Choroid plexus epithelial cell (primary cell): ENCODE results near the gene GALC.
A peak's percentile ranks its signal among the peaks of the same experiment; 100 is the strongest.

Source experiments
- DNase-seq: peaks from one replicate; pipeline ENCODE4 v3.0.0-alpha.2; 2010; ENCODE audit warnings: low read depth
- H3K4me3 ChIP-seq: 2 replicates; pipeline ENCODE4 v1.5.1; 2011; ENCODE audit warnings: low read depth, mild to moderate bottlenecking, control low read depth, low read length, moderate library complexity
- CTCF ChIP-seq: conservative IDR thresholded peaks from 2 replicates; pipeline ENCODE4 v1.5.1; 2011; ENCODE audit warnings: low read depth, mild to moderate bottlenecking, control low read depth, inconsistent platforms, low read length, moderate library complexity

GALC gene

GRCh38 chr14:87940382-87940781 is 52.6 kb downstream of the GALC start:
- H3K4me3 ChIP-seq, result no peak overlapping the region
- DNase-seq, result no peak
- no peak for TF ChIP-seq CTCF

GRCh38 chr14:87935886-87936285 is 57.1 kb downstream of the GALC start:
- TF ChIP-seq CTCF, result no peak
- no peak for DNase-seq
- H3K4me3 ChIP-seq, result no peak overlapping the region

- H3K4me3 ChIP-seq, result no peak overlapping the region
- TF ChIP-seq CTCF, result no peak
- no peak for DNase-seq
Observed at GRCh38 chr14:87935081-87935828, 57.7 kb downstream of the GALC start.

- no peak overlapping the region for H3K4me3 ChIP-seq
- DNase-seq, result peak; percentile 44
- peak; percentile 46 for TF ChIP-seq CTCF
Observed at GRCh38 chr14:87934185-87934584, 58.8 kb downstream of the GALC start.

GRCh38 chr14:87916886-87917275 is 76.1 kb downstream of the GALC start:
- TF ChIP-seq CTCF, result no peak
- no peak overlapping the region for H3K4me3 ChIP-seq

GRCh38 chr14:87916103-87916885 is 76.7 kb downstream of the GALC start:
- H3K4me3 ChIP-seq, result no peak overlapping the region
- TF ChIP-seq CTCF, result no peak
- no peak for DNase-seq

More at GRCh38 chr14:87916886-87917275, 76.1 kb downstream of the GALC start:
- DNase-seq, result no peak
